GM18951 (cell line): Measurements from ENCODE around the gene FBXL4.
"Not testable (repeated sequence)": the region's sequence is repeated elsewhere in the genome, so short reads cannot be mapped to it uniquely, and the experiment has no call there.

Experiments used
- POLR2A ChIP-seq: IDR thresholded peaks from 4 replicates; pipeline ENCODE4 v1.6.1; 2011; ENCODE audit warnings: mild to moderate bottlenecking; ENCODE audit not compliant: insufficient read length, insufficient read depth; ENCODE audit errors: extremely low read depth
- in situ Hi-C: fragments of 300-500 bp; cut with MboI; formaldehyde crosslinking; loops from one replicate; pipeline ENCODE4 v1.12.0; 2022; ENCODE audit warnings: low sequenced_read_pairs, mixed read lengths, inconsistent platforms; ENCODE audit not compliant: unreplicated experiment

FBXL4 gene

DNA sequence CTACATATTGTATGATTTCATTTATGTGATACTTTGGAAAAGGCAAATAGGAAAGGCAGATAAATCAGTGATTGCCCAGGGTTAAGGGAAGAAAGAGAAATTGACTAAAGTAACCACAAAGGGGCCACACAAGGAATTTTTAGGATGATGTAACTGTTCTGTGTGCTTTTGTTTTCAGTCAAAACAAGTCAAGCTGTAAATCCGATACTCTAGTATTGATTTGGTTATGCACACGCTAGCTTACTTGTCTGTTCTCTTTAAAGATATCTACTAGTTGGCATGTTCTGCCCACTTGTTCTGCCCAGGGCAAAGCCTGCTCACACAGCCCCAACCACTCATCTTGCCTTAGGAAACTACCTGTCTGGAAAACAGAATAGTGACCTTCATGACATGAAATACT lies 6.4 kb downstream of the FBXL4 start:
- in situ Hi-C loops, result no loop called here
- TF ChIP-seq POLR2A, result no peak

DNA sequence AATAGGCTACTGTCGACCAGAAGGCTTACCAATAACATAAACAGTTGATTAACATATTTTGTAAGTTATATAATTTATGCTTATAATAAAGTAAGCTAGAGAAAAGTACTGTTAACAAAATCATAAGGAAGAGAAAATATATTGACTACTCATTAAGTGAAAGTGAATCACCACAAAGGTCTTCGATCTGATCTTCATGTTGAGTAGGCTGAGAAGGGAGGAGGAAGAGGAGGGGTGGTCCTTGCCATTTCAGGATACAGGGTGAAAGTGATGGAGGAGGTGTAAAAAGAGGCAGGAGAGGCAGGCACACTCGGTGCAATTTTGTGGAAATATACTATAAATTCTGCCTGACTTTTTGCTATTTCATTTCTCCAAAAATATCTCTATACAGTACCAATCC lies 10.4 kb downstream of the FBXL4 start:
- no peak for TF ChIP-seq POLR2A
- in situ Hi-C loops, result no loop called here

DNA sequence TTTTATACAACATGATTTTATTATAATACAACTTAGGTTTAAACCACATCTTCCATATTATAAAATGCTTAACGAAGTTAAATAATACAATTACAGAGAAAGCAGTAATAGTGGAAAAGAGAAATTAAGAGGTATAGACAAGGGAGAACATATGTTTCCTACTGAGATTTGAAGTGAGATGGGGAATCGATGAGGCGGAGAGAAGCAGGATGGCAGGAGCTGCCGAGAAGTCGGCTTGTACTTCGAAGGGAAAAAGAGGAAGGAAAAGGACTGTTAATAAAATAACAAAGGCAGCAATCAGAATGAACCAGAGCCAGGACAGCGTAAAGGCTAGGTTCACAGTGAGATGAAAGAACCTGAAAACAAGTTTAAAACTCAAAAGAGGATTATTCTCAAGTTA lies 15.4 kb downstream of the FBXL4 start:
- TF ChIP-seq POLR2A, result no peak
- in situ Hi-C loops, result no loop called here

DNA sequence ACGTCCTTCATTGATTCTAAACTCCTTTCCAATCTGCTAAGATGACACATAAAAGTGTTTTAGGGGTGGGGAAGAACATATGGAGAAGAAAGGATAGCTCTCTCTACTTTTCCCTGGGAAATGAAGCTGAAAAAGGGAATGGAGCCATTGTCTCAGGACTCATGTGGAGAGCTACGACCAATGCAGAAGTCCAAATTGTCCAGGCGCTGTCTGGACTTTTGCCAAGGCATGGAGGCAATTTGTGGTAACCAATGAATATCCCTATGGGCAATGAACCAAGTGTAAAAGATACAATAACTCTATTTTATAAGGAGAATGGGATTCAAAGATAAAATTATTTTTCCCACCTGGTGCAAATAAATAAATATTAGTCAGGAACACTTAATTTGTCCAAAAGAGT lies 16.1 kb downstream of the FBXL4 start:
- in situ Hi-C loops, result no loop called here
- TF ChIP-seq POLR2A, result no peak

DNA sequence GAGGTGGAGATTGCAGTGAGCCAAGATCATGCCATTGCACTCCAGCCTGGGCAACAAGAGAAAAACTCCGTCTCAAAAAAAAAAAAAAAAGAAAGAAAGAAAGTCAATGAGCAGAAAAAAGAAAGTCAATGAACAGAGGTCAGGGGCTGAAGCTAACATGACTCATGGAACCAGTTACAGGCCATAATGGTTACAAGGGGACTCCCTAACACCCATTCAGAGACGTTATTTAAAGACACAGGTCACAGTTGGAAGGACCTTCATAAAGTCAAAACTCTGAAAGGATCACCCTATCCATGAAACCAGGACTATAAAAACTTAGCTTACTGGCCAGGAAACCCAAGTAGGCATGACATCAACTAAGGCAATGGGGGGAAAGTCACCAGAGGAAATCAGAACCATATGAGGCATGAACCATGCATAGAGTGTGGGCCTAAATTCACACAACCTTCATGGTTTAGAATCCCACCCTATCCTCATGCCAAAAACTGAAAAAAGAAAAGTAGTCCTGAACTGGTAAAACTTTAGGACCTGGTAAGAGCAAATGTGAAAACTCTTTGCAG lies 18.2 kb downstream of the FBXL4 start:
- in situ Hi-C loops, result no loop called here
- TF ChIP-seq POLR2A, result no peak

DNA sequence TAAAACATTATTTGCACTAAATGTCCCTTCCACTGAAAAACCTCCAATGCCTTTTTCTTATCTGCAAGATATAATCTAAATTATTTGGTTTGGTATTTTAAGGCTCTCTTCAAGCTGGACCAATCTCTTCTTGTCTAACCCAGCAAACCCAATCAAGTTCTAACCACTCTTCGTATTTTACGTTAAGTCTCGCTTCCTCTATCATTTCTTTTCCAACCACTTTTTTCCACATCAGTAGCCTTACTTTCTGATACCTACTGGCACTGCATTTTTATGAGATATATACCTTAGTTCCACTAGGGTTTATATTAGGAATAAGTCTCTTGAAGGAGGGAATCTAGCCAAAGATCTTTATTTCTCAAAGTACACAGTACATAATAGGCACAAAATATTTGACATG lies 19.1 kb downstream of the FBXL4 start:
- no peak for TF ChIP-seq POLR2A
- in situ Hi-C loops, result no loop called here

DNA sequence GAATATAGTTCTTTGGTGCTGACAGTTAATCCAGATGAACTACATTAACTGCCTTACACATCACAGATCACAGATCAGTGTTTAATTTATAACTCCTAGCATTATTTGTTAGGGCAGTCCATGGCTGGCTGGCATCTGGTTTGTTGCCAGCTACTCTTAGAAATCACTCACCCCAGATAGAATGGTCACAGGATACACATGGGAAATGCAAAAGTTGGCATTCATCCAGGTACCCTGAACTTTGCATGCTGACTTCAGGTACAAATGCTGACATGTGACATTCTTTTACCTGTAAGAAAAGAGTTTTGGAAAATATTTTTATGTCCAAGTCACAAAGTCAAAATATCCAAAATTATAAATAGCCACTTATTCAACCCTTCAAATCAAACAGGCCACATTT lies 20.2 kb downstream of the FBXL4 start:
- no peak for TF ChIP-seq POLR2A
- in situ Hi-C loops, result no loop called here

DNA sequence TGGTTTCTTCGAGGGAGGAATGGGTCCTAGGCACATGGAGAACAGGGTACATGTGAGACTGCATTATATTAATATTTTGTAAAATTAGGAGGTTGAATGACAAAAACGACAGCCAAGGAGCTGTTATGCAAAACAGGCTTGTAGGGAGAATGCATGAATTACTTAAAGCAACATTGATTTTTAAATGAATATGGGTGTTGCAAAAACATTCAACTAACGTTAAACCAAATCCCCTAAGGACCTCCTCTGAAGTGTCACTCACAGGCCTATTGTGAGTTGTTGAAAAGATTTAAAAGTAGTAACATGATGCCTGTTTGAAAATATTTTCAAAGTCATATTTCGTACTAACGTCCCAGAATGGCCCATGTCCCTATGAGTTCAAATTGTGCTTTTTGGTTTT lies 21.9 kb downstream of the FBXL4 start:
- no peak for TF ChIP-seq POLR2A
- in situ Hi-C loops, result no loop called here

DNA sequence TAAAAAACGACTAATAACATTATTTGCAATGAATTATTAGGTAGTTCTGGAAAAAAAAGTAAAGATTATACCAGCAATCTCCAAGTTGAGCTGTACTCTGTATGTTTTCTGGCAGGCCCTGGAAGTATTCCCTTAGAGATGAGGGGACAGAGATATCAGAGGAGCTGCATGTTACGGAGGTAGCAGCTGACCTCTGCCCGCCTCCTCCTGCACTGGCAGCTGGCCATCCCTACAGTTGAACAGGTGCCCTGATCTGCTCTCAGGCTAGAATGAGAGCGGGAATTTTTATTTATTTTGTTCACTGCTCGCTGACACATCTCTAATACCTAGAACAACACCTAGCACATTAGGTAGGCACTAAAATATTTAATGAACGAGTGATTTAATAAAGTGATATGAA lies 23.1 kb downstream of the FBXL4 start:
- in situ Hi-C loops, result no loop called here
- TF ChIP-seq POLR2A, result no peak

DNA sequence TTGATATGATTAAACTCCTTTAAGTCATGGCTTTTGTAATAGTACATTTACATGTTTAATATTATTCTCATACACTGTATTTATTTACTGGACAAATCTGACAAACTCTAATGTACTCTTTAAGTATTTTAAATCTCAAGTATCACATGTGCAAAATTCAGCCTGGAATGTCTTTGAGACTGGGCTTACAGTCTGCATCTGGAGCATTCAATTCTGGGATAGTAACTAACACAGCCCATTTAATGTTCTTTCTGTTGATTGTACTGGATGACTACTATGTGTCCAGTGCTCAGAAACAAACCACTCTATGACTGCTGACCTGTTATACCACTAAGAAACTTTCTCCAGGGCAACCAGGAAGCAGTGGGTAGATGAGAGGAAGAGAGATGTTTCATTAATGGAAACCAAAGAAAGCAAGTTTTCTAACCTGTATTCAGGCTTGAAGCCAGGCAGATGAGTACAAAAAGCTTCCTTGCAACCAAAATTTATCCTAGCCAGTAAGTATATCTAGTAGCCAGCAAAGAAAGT lies 26.8 kb downstream of the FBXL4 start:
- in situ Hi-C loops, result no loop called here

DNA sequence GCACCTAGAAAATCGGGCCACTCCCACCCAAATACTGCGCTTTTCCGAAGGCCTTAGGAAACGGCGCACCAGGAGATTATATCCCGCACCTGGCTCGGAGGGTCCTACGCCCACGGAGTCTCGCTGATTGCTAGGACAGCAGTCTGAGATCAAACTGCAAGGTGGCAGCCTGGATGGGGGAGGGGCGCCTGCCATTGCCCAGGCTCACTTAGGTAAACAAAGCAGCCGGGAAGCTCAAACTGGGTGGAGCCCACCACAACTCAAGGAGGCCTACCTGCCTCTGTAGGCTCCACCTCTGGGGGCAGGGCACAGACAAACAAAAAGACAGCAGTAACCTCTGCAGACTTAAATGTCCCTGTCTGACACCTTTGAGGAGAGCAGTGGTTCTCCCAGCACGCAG lies 36.8 kb downstream of the FBXL4 start:
- in situ Hi-C loops, result not testable (repeated sequence)

More for the DNA sequence above, 26.8 kb downstream of the FBXL4 start:
- TF ChIP-seq POLR2A, result no peak

DNA sequence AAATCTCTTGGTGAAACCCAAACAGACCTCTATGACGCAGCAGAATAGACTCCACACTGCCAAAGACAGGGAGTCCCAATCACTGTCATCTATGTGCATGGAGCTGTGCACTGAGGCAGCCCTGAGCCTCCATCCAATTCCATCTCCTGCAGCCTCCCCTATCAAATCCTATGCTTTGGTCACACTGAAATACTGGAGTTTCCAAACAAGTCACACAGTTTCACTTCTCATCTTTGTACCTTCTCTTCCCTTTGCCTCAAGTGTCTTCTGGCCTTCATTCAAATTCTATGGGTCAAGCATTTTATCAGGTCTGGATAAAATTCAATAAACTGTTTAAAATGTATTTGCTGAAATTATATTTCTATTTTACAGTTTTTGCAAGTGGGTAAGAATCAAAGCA lies 38.5 kb downstream of the FBXL4 start:
- in situ Hi-C loops, result no loop called here
- no peak for TF ChIP-seq POLR2A

DNA sequence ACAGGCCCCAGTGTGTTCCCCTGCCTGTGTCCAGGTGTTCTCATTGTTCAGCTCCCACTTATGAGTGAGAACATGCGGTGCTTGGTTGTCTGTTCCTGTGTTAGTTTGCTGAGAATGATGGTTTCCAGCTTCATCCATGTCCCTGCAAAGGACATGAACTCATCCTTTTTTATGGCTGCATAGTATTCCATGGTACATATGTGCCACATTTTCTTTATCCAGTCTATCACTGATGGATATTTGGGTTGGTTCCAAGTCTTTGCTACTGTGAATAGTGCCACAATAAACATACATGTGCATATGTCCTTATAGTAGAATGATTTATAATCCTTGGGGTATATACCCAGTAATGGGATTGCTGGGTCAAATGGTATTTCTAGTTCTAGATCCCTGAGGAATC lies 41.4 kb downstream of the FBXL4 start:
- in situ Hi-C loops, result not testable (repeated sequence)

DNA sequence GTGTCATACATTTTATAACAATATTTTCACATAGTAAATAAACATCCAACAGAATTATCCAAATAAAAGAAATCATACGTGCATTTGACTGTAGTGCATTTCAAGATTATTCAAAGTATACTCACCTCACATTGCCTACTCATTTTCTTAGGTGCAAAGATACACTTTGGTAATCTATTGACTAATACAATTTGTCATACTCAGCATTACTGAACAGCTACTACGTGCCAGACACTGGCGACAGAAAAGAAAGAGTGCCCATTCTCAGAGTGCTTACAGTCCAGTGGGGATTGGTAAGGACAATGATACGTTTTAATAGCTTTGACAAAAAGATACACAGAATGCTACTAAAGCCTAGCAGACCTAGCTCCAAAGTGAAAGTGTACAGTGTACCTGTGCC lies 42.0 kb downstream of the FBXL4 start:
- TF ChIP-seq POLR2A, result no peak
- in situ Hi-C loops, result no loop called here

DNA sequence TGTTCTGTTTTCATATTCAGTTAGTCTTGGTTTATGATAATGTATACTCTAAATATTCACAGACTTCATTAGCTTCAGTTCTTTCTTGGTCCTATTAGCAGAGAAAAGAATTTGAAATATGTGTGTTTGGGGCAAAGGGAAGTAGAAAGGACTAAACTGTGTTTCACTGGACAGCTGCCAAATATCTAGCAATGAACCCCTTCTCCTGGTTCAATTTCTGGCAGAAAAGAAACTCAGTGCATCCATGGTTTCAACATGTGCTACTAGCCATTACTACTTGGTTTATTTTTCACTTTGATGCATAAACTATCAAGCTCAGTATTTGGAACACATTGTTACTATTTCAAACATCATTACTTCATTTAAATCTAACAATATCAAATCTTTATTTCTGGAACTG lies 43.6 kb downstream of the FBXL4 start:
- in situ Hi-C loops, result no loop called here
- no peak for TF ChIP-seq POLR2A
